ENCODE measurements around the gene TOMM22. TPM values are rescaled to one million over a fixed set of nuclear protein-coding genes. Genes with fewer than 3 reads are reported as not detected.
"Not testable (repeated sequence)": the region's sequence is repeated elsewhere in the genome, so short reads cannot be mapped to it uniquely, and the experiment has no call there.

The TOMM22 gene
- 58.8 TPM for total RNA-seq

DNA sequence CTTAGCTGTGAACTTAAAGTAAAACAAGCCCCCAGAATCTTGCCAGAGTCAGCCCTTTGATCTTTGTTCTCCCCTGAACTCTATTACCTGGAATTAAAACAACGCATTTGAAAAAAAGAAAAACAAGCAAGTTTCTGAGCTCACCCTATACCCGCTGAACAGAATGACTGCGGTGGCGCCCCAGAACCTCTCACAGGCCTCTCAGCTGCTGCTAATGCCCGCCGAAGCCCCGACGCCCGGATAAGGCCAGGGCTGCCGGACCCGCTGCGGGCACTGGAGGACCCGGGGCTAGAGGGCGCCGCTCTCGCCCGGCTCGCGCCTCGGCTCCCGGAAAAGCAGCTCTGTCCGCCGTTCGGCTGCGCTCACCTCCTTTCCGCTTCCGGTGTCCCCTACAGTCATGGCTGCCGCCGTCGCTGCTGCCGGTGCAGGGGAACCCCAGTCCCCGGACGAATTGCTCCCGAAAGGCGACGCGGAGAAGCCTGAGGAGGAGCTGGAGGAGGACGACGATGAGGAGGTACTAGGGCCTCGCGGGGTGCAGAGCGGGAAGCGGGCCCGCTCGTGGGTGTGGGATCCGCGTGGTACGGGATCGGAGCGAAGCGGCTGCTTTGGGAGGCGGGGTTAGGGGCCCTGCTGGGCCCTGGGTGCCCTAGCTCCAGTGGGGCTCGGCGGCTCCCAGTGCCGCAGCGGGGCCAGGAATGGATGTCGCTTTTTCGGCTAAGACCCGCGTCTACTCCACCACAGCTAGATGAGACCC lies at the start of gene TOMM22:
Gene TOMM22 (plus strand): TSS at position 376 of the 754 bp plus-strand sequence. CDS start 22 bp downstream, at position 398.
- DNase-seq: peak; percentile 94

- DNase-seq: no peak
Observed at GRCh38 chr22:38632528-38632927, 49.2 kb upstream of the TOMM22 start.

- no peak for DNase-seq
Observed at GRCh38 chr22:38638216-38638615, 43.5 kb upstream of the TOMM22 start.

DNA sequence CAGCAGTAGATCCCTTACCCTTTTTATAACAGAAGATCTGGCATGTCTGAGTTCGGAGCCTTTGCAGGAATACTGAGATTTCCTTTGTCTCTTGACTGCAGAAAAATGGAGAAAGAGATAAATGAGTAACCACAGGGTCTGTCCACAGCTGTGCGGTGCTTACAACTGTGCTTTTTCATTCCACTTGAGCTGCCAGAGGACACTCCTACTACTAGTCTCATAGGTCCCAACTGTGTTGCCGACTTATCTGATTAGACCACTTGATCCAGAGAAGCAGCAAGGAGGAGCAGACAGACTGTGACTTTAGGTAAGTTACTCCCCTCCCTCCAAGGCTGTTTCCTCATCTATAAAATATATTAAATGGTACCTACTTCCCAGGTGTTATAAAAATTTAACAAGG lies 43.0 kb upstream of the TOMM22 start:
- no peak for DNase-seq

GRCh38 chr22:38641476-38642040 lies 40.2 kb upstream of the TOMM22 start:
- DNase-seq: no peak

GRCh38 chr22:38644245-38644644 lies 37.5 kb upstream of the TOMM22 start:
- not testable (repeated sequence) for DNase-seq

- DNase-seq: no peak
Observed at GRCh38 chr22:38645430-38645829, 36.3 kb upstream of the TOMM22 start.

- DNase-seq: no peak
Observed at GRCh38 chr22:38649841-38650522, 31.8 kb upstream of the TOMM22 start.

DNA sequence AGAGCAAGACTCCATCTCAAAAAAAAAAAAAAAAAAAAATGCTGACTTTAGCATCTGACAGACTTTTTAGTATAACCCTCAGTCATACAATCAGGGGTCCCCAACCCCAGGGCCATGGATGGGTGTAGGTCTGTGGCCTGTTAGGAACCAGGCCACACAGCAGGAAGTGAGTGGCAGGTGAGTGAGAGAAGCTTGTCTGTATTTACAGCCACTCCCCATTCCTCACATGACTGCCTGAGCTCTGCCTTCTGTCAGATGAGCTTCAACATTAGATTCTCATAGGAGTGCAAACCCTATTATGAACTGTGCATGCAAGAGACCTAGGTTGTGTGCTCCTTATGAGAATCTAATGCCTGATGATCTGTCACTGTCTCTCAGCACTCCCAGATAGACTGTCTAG lies 28.9 kb upstream of the TOMM22 start:
- no peak for DNase-seq

DNA sequence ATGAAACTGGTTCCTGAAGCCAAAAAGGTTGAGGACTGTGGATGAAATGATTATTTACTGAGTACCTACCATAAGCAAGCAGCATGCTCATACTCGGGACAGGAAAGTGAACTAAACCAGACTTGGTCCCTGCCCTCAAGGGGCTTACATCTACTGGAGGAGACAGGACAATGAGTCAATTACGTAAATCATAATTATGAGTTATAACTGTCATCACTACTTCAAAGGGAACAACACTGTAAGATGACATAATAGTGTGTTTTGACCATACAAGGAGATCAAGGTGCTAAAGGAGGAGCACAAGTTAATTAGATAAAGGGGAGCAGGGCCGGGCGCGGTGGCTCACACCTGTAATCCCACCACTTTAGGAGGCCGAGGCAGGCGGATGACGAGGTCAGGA lies 28.0 kb upstream of the TOMM22 start:
- no peak for DNase-seq

GRCh38 chr22:38655519-38656255 lies 26.1 kb upstream of the TOMM22 start:
- peak; percentile 24 for DNase-seq

GRCh38 chr22:38656256-38657044 lies 25.3 kb upstream of the TOMM22 start, which contains the start of the genes CBY1 and FAM227A:
Gene CBY1 (plus strand): TSS chr22:38656638. CDS start chr22:38668055, 11,417 bp downstream.
Gene FAM227A (minus strand): TSS chr22:38656392. CDS start chr22:38650168, 6,224 bp downstream.
- peak; percentile 94 for DNase-seq

DNA sequence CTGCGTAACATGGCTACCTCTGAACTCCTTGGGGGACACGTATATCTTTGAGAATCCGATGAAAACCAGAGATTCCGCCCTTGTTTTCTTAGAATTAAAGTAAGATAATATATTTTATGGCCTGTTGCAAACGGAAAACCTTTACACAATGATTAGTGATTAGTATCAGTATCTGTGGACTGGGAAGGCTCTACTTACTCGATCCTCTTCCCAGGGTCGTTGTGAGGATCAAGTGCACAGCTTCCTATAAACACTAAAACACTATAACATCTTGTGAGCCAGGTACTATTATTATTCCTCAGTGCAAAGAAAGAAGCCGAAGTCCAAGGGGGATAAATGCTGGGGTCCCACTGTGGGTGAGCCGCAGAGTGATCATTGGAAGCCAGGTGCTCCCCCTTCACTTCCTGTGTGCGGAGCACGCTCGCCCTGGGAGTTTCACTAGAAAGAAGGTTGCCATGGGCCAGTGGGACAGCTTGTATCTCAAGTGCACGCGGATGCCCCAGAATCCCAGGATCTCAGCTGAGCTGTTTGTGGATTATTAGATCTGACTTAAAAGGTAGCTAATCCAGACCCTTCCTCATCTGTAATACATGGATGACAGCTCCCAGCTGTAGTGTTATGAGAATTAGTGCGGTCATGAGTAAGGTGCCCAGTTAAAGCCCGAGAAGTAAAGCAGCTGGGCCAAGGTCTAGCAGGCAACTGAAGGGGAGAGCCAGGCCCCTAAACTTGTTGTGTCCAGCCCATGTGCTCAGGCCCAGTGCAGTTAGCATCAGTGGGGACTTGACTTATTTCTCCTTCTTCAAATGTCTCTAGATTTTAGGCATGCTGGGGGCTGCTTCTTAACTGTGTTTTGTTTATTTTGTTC lies 24.5 kb upstream of the TOMM22 start:
- peak; percentile 42 for DNase-seq

GRCh38 chr22:38674888-38675287 lies 6.9 kb upstream of the TOMM22 start:
- no peak for DNase-seq

GRCh38 chr22:38675833-38676232 lies 5.9 kb upstream of the TOMM22 start:
- DNase-seq: no peak

DNA sequence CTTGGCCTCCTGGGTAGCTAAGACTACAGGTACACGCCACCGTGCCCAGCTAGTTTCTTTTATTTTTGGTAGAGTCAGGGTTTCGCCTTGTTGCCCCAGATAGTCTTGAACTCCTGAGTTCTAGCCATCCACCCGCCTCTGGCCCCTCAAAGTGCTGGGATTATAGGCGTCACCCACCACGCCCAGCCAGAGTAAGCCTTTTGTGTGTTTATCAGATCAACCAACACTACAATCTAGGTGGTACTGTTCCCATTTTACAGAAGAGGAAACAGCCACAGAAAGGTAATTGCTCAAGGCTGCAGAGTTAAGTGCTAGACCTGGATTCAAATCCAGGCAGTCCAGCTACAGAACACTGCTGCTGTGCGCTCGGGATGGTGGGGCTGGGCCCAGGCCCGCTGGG lies 3.1 kb downstream of the TOMM22 start:
- DNase-seq: no peak

- DNase-seq: no peak
Observed at GRCh38 chr22:38685761-38686160, 4.0 kb downstream of the TOMM22 start.

- DNase-seq: no peak
Observed at GRCh38 chr22:38689651-38690050, 7.9 kb downstream of the TOMM22 start.

- DNase-seq: no peak
Observed at GRCh38 chr22:38694049-38694448, 12.3 kb downstream of the TOMM22 start.

- DNase-seq: no peak
Observed at GRCh38 chr22:38694940-38695339, 13.2 kb downstream of the TOMM22 start.
